KMS-11 (cell line): ENCODE measurements around the gene BRCA2.

Source experiments
- H2AFZ ChIP-seq: fragments of 200-600 bp; sonication (generic); 2 replicates; pipeline ENCODE4 v1.6.1; 2016; ENCODE audit warnings: antibody characterized with exemption, mixed run types, low read depth
- H3K27ac ChIP-seq: fragments of 200-600 bp; sonication (generic); 2 replicates; pipeline ENCODE4 v1.6.1; 2016; ENCODE audit warnings: mild to moderate bottlenecking, mixed run types
- H3K27me3 ChIP-seq: fragments of 200-600 bp; sonication (generic); 2 replicates; pipeline ENCODE4 v1.6.1; 2017; ENCODE audit warnings: mild to moderate bottlenecking, low read depth, mixed run types, moderate library complexity; ENCODE audit not compliant: insufficient read depth
- H3K36me3 ChIP-seq: fragments of 200-600 bp; sonication (generic); 2 replicates; pipeline ENCODE4 v1.6.1; 2017; ENCODE audit warnings: mild to moderate bottlenecking, mixed run types; ENCODE audit not compliant: insufficient read depth
- H3K4me1 ChIP-seq: fragments of 200-600 bp; sonication (generic); 2 replicates; pipeline ENCODE4 v1.6.1; 2016; ENCODE audit warnings: mild to moderate bottlenecking, low read depth, mixed run types; ENCODE audit not compliant: poor library complexity, severe bottlenecking
- H3K4me2 ChIP-seq: fragments of 200-600 bp; sonication (generic); 2 replicates; pipeline ENCODE4 v1.7.0; 2016; ENCODE audit warnings: mild to moderate bottlenecking, mixed run types
- H3K4me3 ChIP-seq: fragments of 200-600 bp; sonication (generic); IDR thresholded peaks from 2 replicates; pipeline ENCODE4 v1.6.1; 2017; ENCODE audit warnings: low read depth, low read length, mixed read lengths; ENCODE audit not compliant: insufficient read depth
- H3K79me2 ChIP-seq: fragments of 200-600 bp; sonication (generic); 2 replicates; pipeline ENCODE4 v1.6.1; 2016; ENCODE audit warnings: low read depth, mixed run types; ENCODE audit not compliant: insufficient read depth
- H3K9ac ChIP-seq: fragments of 200-600 bp; sonication (generic); 2 replicates; pipeline ENCODE4 v1.6.1; 2016; ENCODE audit warnings: mild to moderate bottlenecking, mixed run types
- H4K20me1 ChIP-seq: fragments of 200-600 bp; sonication (generic); 2 replicates; pipeline ENCODE4 v1.6.1; 2016; ENCODE audit warnings: mild to moderate bottlenecking, mixed run types; ENCODE audit not compliant: insufficient read depth
- CTCF ChIP-seq: fragments of 200-600 bp; sonication (generic); conservative IDR thresholded peaks from 2 replicates; pipeline ENCODE4 v1.6.1; 2017; ENCODE audit warnings: low read depth, mild to moderate bottlenecking, antibody characterized with exemption, low read length, moderate library complexity, mixed read lengths

BRCA2 gene

GRCh38 chr13:32390048-32390447 lies 74.7 kb downstream of the BRCA2 start:
- H3K9ac ChIP-seq: no peak overlapping the region

GRCh38 chr13:32390484-32390883 lies 75.2 kb downstream of the BRCA2 start:
- H3K79me2 ChIP-seq: no peaks in the 10 kb centered on the region
- no peaks in the 10 kb centered on the region for H4K20me1 ChIP-seq
- TF ChIP-seq CTCF: no peak
- H3K9ac ChIP-seq: no peak overlapping the region
- no peak overlapping the region for H3K4me3 ChIP-seq
- no peak overlapping the region for H3K4me2 ChIP-seq
- H3K36me3 ChIP-seq: no peaks in the 10 kb centered on the region
- no peaks in the 10 kb centered on the region for H3K27me3 ChIP-seq
- H3K4me1 ChIP-seq: no peaks in the 10 kb centered on the region
- no peak overlapping the region for H3K27ac ChIP-seq
- no peak overlapping the region for H2AFZ ChIP-seq

More at GRCh38 chr13:32390048-32390447, 74.7 kb downstream of the BRCA2 start:
- Histone ChIP-seq H3K4me2 (no peak overlapping the region), H4K20me1 (no peaks in the 10 kb centered on the region), H3K79me2 (no peaks in the 10 kb centered on the region), H3K27ac (no peak overlapping the region), H3K4me3 (no peak overlapping the region), H3K4me1 (no peaks in the 10 kb centered on the region), H3K36me3 (no peaks in the 10 kb centered on the region), H3K27me3 (no peaks in the 10 kb centered on the region), H2AFZ (no peak overlapping the region)
- TF ChIP-seq CTCF: no peak

- H3K27me3 ChIP-seq: no peaks in the 10 kb centered on the region
- no peak overlapping the region for H2AFZ ChIP-seq
- H3K27ac ChIP-seq: no peak overlapping the region
- TF ChIP-seq CTCF: no peak
- H3K4me2 ChIP-seq: no peak overlapping the region
- H4K20me1 ChIP-seq: no peaks in the 10 kb centered on the region
- no peak overlapping the region for H3K4me3 ChIP-seq
- H3K36me3 ChIP-seq: no peaks in the 10 kb centered on the region
- H3K79me2 ChIP-seq: no peaks in the 10 kb centered on the region
- H3K4me1 ChIP-seq: no peaks in the 10 kb centered on the region
- no peak overlapping the region for H3K9ac ChIP-seq
Observed at GRCh38 chr13:32391101-32391619, 75.9 kb downstream of the BRCA2 start.

- no peak overlapping the region for H3K4me3 ChIP-seq
- H3K4me1 ChIP-seq: no peaks in the 10 kb centered on the region
- no peaks in the 10 kb centered on the region for H3K27me3 ChIP-seq
- no peak overlapping the region for H3K9ac ChIP-seq
- no peaks in the 10 kb centered on the region for H3K36me3 ChIP-seq
- H3K4me2 ChIP-seq: no peak overlapping the region
- no peaks in the 10 kb centered on the region for H3K79me2 ChIP-seq
- H4K20me1 ChIP-seq: no peaks in the 10 kb centered on the region
- no peak for TF ChIP-seq CTCF
- no peak overlapping the region for H3K27ac ChIP-seq
- H2AFZ ChIP-seq: no peak overlapping the region
Observed at GRCh38 chr13:32403108-32403507, 87.8 kb downstream of the BRCA2 start.
